CD4-positive, CD25-positive, alpha-beta regulatory T cell (primary cell): Measurements from ENCODE around the gene TNFRSF13B. TPM values are rescaled to one million over a fixed set of nuclear protein-coding genes. Genes with fewer than 3 reads are reported as not detected.

Source experiments
- ATAC-seq, 2 donors: fragments of 150-1000 bp; cut with Tn5 transposase; one replicate each; pipeline ENCODE4 v1.10.0; 2021; ENCODE audit warnings: low read depth in 2 of 2, moderate number of reproducible peaks in 2 of 2, moderate library complexity in 1 of 2
- DNase-seq, 3 donors: peaks; one replicate each; pipeline versions ENCODE4 v3.0.0 to v3.0.0-alpha.2; 2012 to 2022; ENCODE audit warnings: mixed read lengths in 1 of 3
- H3K27ac ChIP-seq: one replicate; pipeline ENCODE4 v1.7.0; 2013; ENCODE audit warnings: mild to moderate bottlenecking, low read length; ENCODE audit not compliant: insufficient read depth, poor library complexity, severe bottlenecking
- H3K27me3 ChIP-seq: one replicate; pipeline ENCODE4 v1.7.0; 2013; ENCODE audit warnings: low read length; ENCODE audit not compliant: control insufficient read depth, insufficient read depth
- H3K36me3 ChIP-seq: one replicate; pipeline ENCODE4 v1.7.0; 2013; ENCODE audit warnings: mild to moderate bottlenecking, low read length, moderate library complexity; ENCODE audit not compliant: control insufficient read depth, insufficient read depth
- H3K4me1 ChIP-seq: 2 replicates; pipeline ENCODE4 v1.7.0; 2013; ENCODE audit warnings: mild to moderate bottlenecking, low read length; ENCODE audit not compliant: insufficient read depth, control insufficient read depth, poor library complexity, severe bottlenecking
- H3K4me3 ChIP-seq: one replicate; pipeline ENCODE4 v1.7.0; 2013; ENCODE audit warnings: low read depth, mild to moderate bottlenecking, low read length, moderate library complexity
- H3K9me3 ChIP-seq, 2 experiments: 1 replicate in 1 of 2; 2 replicates in 1 of 2; pipeline ENCODE4 v1.7.0; 2013; ENCODE audit warnings: low read length in 2 of 2, mild to moderate bottlenecking in 1 of 2, moderate library complexity in 1 of 2; ENCODE audit not compliant: control insufficient read depth in 2 of 2
- H3K27ac Mint-ChIP-seq, 3 donors: one replicate each; pipeline ENCODE4 v1.8.0; 2020 to 2022; ENCODE audit warnings: mild to moderate bottlenecking in 3 of 3, mixed read lengths in 3 of 3, moderate library complexity in 2 of 3
- H3K27me3 Mint-ChIP-seq: one replicate; pipeline ENCODE4 v1.8.0; 2022; ENCODE audit warnings: mild to moderate bottlenecking, mixed read lengths
- H3K36me3 Mint-ChIP-seq: one replicate; pipeline ENCODE4 v1.8.0; 2020; ENCODE audit warnings: mixed read lengths
- H3K4me1 Mint-ChIP-seq, 4 donors: one replicate each; pipeline ENCODE4 v1.8.0; 2020 to 2022; ENCODE audit warnings: mixed read lengths in 4 of 4, mild to moderate bottlenecking in 1 of 4
- H3K4me3 Mint-ChIP-seq, 4 donors: one replicate each; pipeline ENCODE4 v1.8.0; 2020 to 2022; ENCODE audit warnings: mild to moderate bottlenecking in 4 of 4, mixed read lengths in 4 of 4, moderate library complexity in 3 of 4
- H3K9me3 Mint-ChIP-seq, 7 donors: one replicate each; pipeline ENCODE4 v1.8.0; 2020 to 2022; ENCODE audit warnings: mixed read lengths in 7 of 7, mild to moderate bottlenecking in 3 of 7, moderate library complexity in 2 of 7
- polyA plus RNA-seq, 4 donors: library from polyadenylated mRNA; unstranded; fragments of 300-500 nt; fragmentation: Illumina TruSeq; gene quantifications; one replicate each; pipeline ENCODE4 v1.2.3, GENCODE V29; 2021
- total RNA-seq: library from RNA; stranded (reverse); gene quantifications from one replicate; pipeline ENCODE4 v1.2.3, GENCODE V29; 2022

Gene TNFRSF13B
- total and polyA plus RNA-seq, 5 donors from 2014 or later = 0.73 to 4.8 (median 3.1) TPM

DNA sequence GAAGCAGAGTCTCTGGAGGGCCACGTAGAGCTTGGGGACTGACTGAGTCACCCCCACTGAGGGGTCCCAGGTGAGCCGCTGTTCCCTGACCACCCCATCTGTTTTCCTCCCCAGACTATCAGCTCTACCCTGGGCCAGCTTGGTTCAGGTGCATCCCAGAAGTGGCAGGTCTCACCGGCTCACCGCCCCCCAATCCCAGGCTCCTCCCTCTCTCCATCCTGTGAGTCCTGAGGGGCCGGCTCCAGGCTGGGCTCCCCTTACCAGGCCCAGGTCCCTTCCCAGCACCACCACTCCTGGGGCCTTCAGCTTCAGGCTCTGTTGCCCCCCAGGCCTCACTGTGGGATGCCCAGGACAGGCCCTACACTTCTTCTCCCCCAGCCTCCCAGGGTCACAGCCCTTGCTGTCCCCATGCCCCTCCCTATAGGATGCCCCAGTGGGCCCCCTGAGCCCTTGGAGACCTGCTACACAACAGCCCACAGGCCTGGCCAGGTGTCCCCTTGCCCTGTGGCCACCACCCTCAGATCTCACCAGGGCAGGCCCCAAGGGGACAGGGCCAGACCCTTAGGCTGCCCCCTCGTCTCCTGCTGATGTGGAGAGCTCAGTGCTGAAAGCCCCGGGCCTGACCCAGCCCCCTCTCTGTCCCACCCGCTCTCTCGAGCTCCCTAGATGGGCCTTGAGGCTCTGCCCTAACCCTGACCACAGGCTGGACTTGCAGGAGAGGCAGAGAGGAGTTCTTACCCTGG lies 40.4 kb downstream of the TNFRSF13B start:
- DNase-seq (no peak), ATAC-seq (no peak)
- H3K4me3 Mint-ChIP-seq = no peak overlapping the region
- peaks cover 0 to 6% (median under 1%) of the 10 kb centered on the region in 4 donors for H3K4me1 Mint-ChIP-seq
- H3K36me3 Mint-ChIP-seq = no peaks in the 10 kb centered on the region
- H3K4me3 ChIP-seq = no peak overlapping the region
- no peaks in the 10 kb centered on the region for H3K4me1 ChIP-seq
- H3K27me3 Mint-ChIP-seq = peaks cover 5% of the 10 kb centered on the region
- no peaks in the 10 kb centered on the region for H3K27me3 ChIP-seq
- H3K9me3 ChIP-seq = no peaks in the 10 kb centered on the region
- H3K27ac ChIP-seq = no peak overlapping the region
- H3K9me3 Mint-ChIP-seq = no peaks in the 10 kb centered on the region
- no peak overlapping the region for H3K27ac Mint-ChIP-seq
- H3K36me3 ChIP-seq = no peaks in the 10 kb centered on the region

DNA sequence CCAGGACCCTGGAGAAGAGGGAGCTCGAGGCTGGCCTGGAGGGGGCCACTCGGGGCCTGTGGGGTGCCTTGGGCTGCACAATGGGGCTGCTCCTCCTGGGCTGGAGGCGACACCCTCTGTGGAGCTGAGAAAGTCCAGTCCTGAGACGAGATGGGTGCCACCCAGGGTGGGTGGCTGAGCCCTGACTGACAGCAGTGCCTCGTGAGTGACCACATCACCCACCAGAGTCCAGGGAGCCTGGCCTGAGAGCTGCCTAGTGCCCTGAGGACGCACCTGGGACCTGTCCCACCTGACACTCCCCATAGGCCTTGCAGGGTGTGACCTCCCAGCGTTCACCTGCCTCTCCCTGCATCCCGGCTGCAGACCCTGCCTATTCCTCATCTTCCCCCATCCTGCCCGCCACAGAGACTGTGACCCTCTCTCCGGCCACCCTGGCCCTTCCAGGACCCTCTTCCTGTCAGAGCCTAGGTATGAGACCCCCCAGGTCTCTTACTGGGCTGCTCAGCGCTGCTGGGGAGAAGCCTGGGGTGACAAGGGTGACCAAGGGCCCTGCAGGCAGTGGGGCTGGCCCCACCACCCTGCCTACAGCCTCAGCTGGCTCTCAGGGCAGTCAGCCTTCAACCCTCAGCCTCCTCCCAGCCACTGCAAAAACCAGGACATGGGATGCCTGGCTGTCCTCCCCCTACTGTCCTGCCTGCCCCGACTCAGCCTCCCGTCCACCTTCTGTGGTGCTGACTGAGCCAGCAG lies 41.2 kb downstream of the TNFRSF13B start:
- Histone ChIP-seq H3K36me3 (no peaks in the 10 kb centered on the region), H3K4me1 (no peaks in the 10 kb centered on the region), H3K27me3 (no peaks in the 10 kb centered on the region), H3K27ac (no peak overlapping the region), H3K4me3 (no peak overlapping the region), H3K9me3 (no peaks in the 10 kb centered on the region)
- Mint-ChIP-seq H3K4me1 (peaks cover 0 to 6% (median under 1%) of the 10 kb centered on the region in 4 donors), H3K36me3 (no peaks in the 10 kb centered on the region), H3K27ac (no peak overlapping the region), H3K27me3 (peaks cover 5% of the 10 kb centered on the region), H3K4me3 (no peak overlapping the region), H3K9me3 (no peaks in the 10 kb centered on the region)
- DNase-seq (no peak), ATAC-seq (no peak)

DNA sequence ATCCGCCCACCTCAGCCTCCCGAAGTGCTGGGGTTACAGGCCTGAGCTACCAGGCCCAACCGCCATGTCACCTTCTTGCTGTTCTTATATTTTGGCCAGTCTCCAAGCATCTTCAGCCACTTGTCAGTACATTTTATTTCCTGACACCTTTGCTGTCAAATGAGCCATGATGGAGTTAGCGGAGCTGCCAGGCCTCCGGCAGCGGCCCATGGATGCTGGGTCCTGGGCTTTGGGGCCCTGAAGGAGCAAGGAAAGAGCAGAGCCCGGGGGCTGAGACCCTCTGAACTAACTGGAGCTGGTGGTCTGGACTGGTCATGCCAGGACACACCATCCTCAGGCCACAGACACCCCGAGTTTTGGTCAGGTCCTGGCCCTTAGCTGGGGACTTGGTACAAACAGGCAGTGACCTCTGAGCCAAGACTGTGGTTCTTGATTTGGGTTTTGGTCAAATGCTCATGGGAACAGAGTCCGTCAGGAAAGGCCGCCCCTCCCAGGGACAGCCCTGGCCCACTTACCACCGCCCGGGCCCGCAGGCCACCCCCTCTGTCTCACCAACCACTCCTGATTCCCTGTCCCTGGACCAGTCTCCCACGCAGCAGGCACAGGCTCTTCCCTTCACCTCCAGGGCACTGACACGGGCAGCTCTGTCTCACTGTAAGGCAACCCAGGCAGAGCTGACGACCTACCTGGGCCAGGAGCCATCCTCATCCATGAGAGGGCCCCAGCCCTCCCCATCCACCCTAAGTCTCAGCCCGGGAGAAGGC lies 42.0 kb downstream of the TNFRSF13B start:
- no peaks in the 10 kb centered on the region for H3K9me3 ChIP-seq
- Mint-ChIP-seq H3K4me3 (no peak overlapping the region), H3K9me3 (peaks cover 0 to 1% (median 0%) of the 10 kb centered on the region in 7 donors), H3K27me3 (peaks cover 5% of the 10 kb centered on the region), H3K4me1 (peaks cover 0 to 6% (median under 1%) of the 10 kb centered on the region in 4 donors), H3K27ac (no peak overlapping the region), H3K36me3 (no peaks in the 10 kb centered on the region)
- no peak overlapping the region for H3K4me3 ChIP-seq
- H3K4me1 ChIP-seq = no peaks in the 10 kb centered on the region
- H3K27me3 ChIP-seq = no peaks in the 10 kb centered on the region
- DNase-seq (no peak), ATAC-seq (no peak)
- no peak overlapping the region for H3K27ac ChIP-seq
- H3K36me3 ChIP-seq = no peaks in the 10 kb centered on the region

DNA sequence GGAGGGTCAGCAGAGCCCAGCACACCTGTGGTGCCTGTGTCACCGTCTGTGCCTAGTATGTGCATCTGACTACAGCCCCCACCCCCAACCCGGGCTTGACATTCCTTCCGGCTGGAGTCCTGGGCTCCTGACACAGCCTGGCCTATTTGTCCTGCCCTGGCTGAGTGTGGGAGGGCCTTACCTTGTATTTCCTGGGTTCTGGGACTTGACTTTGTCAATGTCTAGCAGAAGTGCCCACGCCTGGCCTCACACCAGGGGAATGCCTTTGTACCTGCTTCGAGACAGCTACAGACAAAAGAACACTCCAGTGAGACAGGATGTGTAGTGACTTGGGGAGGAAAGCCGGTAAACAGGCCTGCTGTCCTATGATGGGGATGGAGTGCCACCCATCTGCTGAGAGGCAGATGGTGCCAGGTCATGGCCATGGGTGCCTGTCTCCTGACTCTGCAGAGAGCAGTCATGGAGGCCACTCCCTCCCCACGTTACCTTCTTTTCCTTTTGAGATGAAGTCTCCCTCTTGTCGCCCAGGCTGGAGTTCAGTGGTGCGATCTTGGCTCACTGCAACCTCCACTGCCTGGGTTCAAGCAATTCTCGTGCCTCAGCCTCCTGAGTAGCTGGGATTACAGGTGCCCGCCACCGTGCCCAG lies 42.8 kb downstream of the TNFRSF13B start:
- Mint-ChIP-seq H3K27ac (peak overlapping the region in 1 of 3 donors; percentile 75), H3K4me1 (peaks cover 0 to 6% (median under 1%) of the 10 kb centered on the region in 4 donors), H3K4me3 (no peak overlapping the region), H3K36me3 (no peaks in the 10 kb centered on the region), H3K27me3 (peaks cover 5% of the 10 kb centered on the region), H3K9me3 (peaks cover 0 to 1% (median 0%) of the 10 kb centered on the region in 7 donors)
- Histone ChIP-seq H3K36me3 (no peaks in the 10 kb centered on the region), H3K4me1 (no peaks in the 10 kb centered on the region), H3K27me3 (no peaks in the 10 kb centered on the region), H3K4me3 (no peak overlapping the region), H3K27ac (no peak overlapping the region), H3K9me3 (no peaks in the 10 kb centered on the region)
- ATAC-seq (no peak), DNase-seq (peak in 1 of 3 donors; percentile 7)

DNA sequence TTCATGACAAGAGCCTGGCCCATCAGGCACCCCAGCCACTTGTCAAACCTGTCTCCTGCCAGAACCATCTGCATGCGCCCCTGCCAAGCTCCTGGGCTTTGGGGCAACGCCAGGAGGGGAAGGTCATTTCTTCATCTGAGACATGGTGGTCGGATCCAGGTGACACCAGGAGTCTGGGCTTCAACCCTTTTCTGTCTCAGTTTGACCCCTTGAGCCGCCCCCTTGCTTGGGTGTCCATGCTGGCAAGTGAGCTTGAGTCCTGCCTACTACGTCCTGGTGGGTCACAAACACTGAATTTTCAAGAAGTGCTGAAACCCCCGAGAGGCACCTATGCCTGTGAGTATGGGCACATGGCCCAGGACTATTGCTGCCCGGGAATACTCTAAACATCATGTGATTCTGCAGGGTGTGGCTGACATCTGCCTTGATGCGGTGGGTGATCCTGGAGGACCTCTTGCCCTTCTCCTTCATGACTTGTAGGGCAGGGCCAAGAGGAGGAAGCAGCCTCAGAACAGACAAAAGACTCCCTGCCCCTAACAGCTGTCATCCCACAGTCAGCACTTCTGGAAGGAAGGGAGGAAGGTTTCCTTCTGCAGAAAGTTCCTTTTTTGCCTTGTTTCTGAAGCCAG lies 43.4 kb downstream of the TNFRSF13B start:
- ATAC-seq (no peak), DNase-seq (no peak)
- Mint-ChIP-seq H3K27ac (no peak overlapping the region), H3K9me3 (peaks cover 0 to 1% (median 0%) of the 10 kb centered on the region in 7 donors), H3K36me3 (no peaks in the 10 kb centered on the region), H3K4me1 (peaks cover 0 to 6% (median under 1%) of the 10 kb centered on the region in 4 donors), H3K27me3 (peaks cover 5% of the 10 kb centered on the region), H3K4me3 (no peak overlapping the region)
- H3K9me3 ChIP-seq = no peaks in the 10 kb centered on the region
- no peaks in the 10 kb centered on the region for H3K4me1 ChIP-seq
- no peak overlapping the region for H3K4me3 ChIP-seq
- no peaks in the 10 kb centered on the region for H3K36me3 ChIP-seq
- no peak overlapping the region for H3K27ac ChIP-seq
- no peaks in the 10 kb centered on the region for H3K27me3 ChIP-seq

DNA sequence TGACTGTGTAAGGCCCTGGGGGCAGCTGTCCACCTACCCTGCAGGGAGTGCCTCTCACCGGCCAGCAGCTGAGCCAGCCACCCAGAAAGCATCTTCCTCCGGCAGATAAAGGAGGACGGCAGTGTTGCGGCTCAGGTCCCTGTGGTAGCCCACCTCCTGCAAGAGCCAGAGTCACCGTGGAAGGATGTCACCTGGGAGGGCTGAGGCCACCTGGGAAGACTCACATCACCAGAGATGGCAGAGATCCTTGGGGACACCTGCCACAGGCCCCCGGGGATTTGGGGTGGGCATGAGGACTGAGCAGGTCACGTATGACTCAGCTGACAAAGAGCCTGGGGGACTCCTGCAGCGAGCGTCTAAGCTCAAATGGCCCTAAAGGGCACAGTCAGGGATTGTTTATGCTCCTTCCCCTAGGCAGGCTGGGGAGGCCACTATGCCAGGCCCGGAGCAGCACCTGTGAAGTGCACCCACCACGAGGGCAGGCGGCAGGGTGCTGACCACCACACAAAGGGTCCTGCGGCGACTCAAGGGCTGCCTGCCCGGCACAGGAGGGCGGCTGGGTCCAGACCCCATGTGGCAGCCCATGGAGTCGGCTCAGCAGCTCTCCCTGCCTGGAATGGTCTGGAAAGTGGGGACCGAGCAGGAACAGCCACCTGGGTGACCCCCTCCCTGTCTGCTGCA lies 44.1 kb downstream of the TNFRSF13B start:
- Mint-ChIP-seq H3K27ac (no peak overlapping the region), H3K36me3 (no peaks in the 10 kb centered on the region), H3K27me3 (peaks cover 5% of the 10 kb centered on the region), H3K4me3 (no peak overlapping the region), H3K4me1 (peaks cover 0 to 6% (median under 1%) of the 10 kb centered on the region in 4 donors), H3K9me3 (peaks cover 0 to 1% (median 0%) of the 10 kb centered on the region in 7 donors)
- no peak for DNase-seq
- H3K4me1 ChIP-seq = no peaks in the 10 kb centered on the region
- ATAC-seq = no peak
- H3K27me3 ChIP-seq = no peaks in the 10 kb centered on the region
- H3K9me3 ChIP-seq = no peaks in the 10 kb centered on the region
- no peak overlapping the region for H3K27ac ChIP-seq
- H3K36me3 ChIP-seq = no peaks in the 10 kb centered on the region
- no peak overlapping the region for H3K4me3 ChIP-seq
